H9 (cell line): ENCODE measurements around the gene PROKR1. TPM values are rescaled to one million over a fixed set of nuclear protein-coding genes. Genes with fewer than 3 reads are reported as not detected.

ENCODE experiments used
- DNase-seq: peaks from one replicate; pipeline ENCODE4 v3.0.0-alpha.2; 2017
- H2AFZ ChIP-seq: one replicate; pipeline ENCODE4 v1.6.1; 2013; ENCODE audit warnings: mild to moderate bottlenecking, low read length, control low read depth, moderate library complexity
- H2AK5ac ChIP-seq: 2 replicates; pipeline ENCODE4 v1.6.1; 2013; ENCODE audit warnings: low read length, control low read depth, mixed read lengths; ENCODE audit not compliant: insufficient read length
- H2BK120ac ChIP-seq: one replicate; pipeline ENCODE4 v1.6.1; 2013; ENCODE audit warnings: low read depth, mild to moderate bottlenecking, low read length, control low read depth, inconsistent platforms; ENCODE audit not compliant: poor library complexity, severe bottlenecking
- H2BK12ac ChIP-seq: 2 replicates; pipeline ENCODE4 v1.6.1; 2013; ENCODE audit warnings: low read length, control low read depth, mixed read lengths, low read depth; ENCODE audit not compliant: insufficient read length
- H2BK15ac ChIP-seq: 2 replicates; pipeline ENCODE4 v1.6.1; 2013; ENCODE audit warnings: low read depth, low read length, control low read depth
- H2BK20ac ChIP-seq: one replicate; pipeline ENCODE4 v1.6.1; 2013; ENCODE audit warnings: low read depth, mild to moderate bottlenecking, low read length, control low read depth, inconsistent platforms; ENCODE audit not compliant: poor library complexity, severe bottlenecking
- H2BK5ac ChIP-seq: 2 replicates; pipeline ENCODE4 v1.6.1; 2013; ENCODE audit warnings: low read length, control low read depth, mixed read lengths; ENCODE audit not compliant: insufficient read length
- H3K14ac ChIP-seq: 2 replicates; pipeline ENCODE4 v1.6.1; 2013; ENCODE audit warnings: low read length, control low read depth; ENCODE audit not compliant: insufficient read depth
- H3K18ac ChIP-seq: 2 replicates; pipeline ENCODE4 v1.6.1; 2013; ENCODE audit warnings: low read depth, mild to moderate bottlenecking, mixed read lengths, low read length, control low read depth; ENCODE audit not compliant: insufficient read length
- H3K23ac ChIP-seq: 2 replicates; pipeline ENCODE4 v1.6.1; 2013; ENCODE audit warnings: low read length, control low read depth, mixed read lengths, low read depth; ENCODE audit not compliant: insufficient read length
- H3K23me2 ChIP-seq: 2 replicates; pipeline ENCODE4 v1.6.1; 2013; ENCODE audit warnings: low read depth, mild to moderate bottlenecking, mixed read lengths, low read length, control low read depth; ENCODE audit not compliant: insufficient read length, poor library complexity, severe bottlenecking
- H3K27ac ChIP-seq: 2 replicates; pipeline ENCODE4 v1.5.1; 2013; ENCODE audit warnings: low read length, control low read depth, mixed read lengths, low read depth; ENCODE audit not compliant: insufficient read length
- H3K27me3 ChIP-seq: 2 replicates; pipeline ENCODE4 v1.6.1; 2013; ENCODE audit warnings: low read length, control low read depth, inconsistent platforms; ENCODE audit not compliant: insufficient read depth
- H3K4ac ChIP-seq: 2 replicates; pipeline ENCODE4 v1.6.1; 2013; ENCODE audit warnings: low read depth, mild to moderate bottlenecking, control low read depth, inconsistent platforms, low read length, moderate library complexity
- H3K4me1 ChIP-seq: 2 replicates; pipeline ENCODE4 v1.6.1; 2013; ENCODE audit warnings: low read length, control low read depth, inconsistent platforms; ENCODE audit not compliant: insufficient read depth
- H3K4me2 ChIP-seq: 2 replicates; pipeline ENCODE4 v1.6.1; 2013; ENCODE audit warnings: low read length, control low read depth, mixed read lengths; ENCODE audit not compliant: insufficient read length, insufficient read depth
- H3K56ac ChIP-seq: 2 replicates; pipeline ENCODE4 v1.6.1; 2013; ENCODE audit warnings: low read depth, mild to moderate bottlenecking, mixed read lengths, low read length, control low read depth; ENCODE audit not compliant: insufficient read length
- H3K79me1 ChIP-seq: 2 replicates; pipeline ENCODE4 v1.6.1; 2013; ENCODE audit warnings: low read depth, mild to moderate bottlenecking, moderate library complexity, low read length, control low read depth, inconsistent platforms; ENCODE audit not compliant: insufficient read depth, poor library complexity, severe bottlenecking
- H3K79me2 ChIP-seq: 2 replicates; pipeline ENCODE4 v1.6.1; 2013; ENCODE audit warnings: low read length, control low read depth, inconsistent platforms; ENCODE audit not compliant: insufficient read depth
- H3K9ac ChIP-seq: 2 replicates; pipeline ENCODE4 v1.6.1; 2013; ENCODE audit warnings: low read length, control low read depth, mixed read lengths; ENCODE audit not compliant: insufficient read length; ENCODE audit errors: extremely low read depth
- H3K9me3 ChIP-seq: one replicate; pipeline ENCODE4 v1.6.1; 2013; ENCODE audit warnings: low read depth, low read length, inconsistent platforms; ENCODE audit not compliant: control insufficient read depth
- H3T11ph ChIP-seq: one replicate; pipeline ENCODE4 v1.6.1; 2013; ENCODE audit warnings: mild to moderate bottlenecking, low read length, control low read depth, inconsistent platforms
- H4K20me1 ChIP-seq: one replicate; pipeline ENCODE4 v1.6.1; 2013; ENCODE audit not compliant: control insufficient read depth, insufficient read length, insufficient read depth
- H4K5ac ChIP-seq: 2 replicates; pipeline ENCODE4 v1.6.1; 2013; ENCODE audit warnings: low read depth, mild to moderate bottlenecking, mixed read lengths, low read length, control low read depth; ENCODE audit not compliant: insufficient read length
- H4K8ac ChIP-seq: replicated peaks from 2 replicates; pipeline ENCODE4 v1.6.1; 2013; ENCODE audit warnings: low read length, control low read depth, mixed read lengths, low read depth; ENCODE audit not compliant: insufficient read length
- H4K91ac ChIP-seq: 2 replicates; pipeline ENCODE4 v1.6.1; 2013; ENCODE audit warnings: low read depth, mild to moderate bottlenecking, moderate library complexity, mixed read lengths, low read length, control low read depth; ENCODE audit not compliant: insufficient read length
- H3K27ac Mint-ChIP-seq, 3 experiments: 2 replicates in 2 of 3; 3 replicates in 1 of 3; pipeline ENCODE4 v1.8.0; 2020 to 2021; ENCODE audit warnings: mixed read lengths in 3 of 3, mild to moderate bottlenecking in 1 of 3, moderate library complexity in 1 of 3
- H3K27me3 Mint-ChIP-seq: 2 replicates; pipeline ENCODE4 v1.8.0; 2021; ENCODE audit warnings: low read depth, mild to moderate bottlenecking, moderate library complexity, mixed read lengths
- H3K36me3 Mint-ChIP-seq, 3 experiments: 2 replicates in 2 of 3; 3 replicates in 1 of 3; pipeline ENCODE4 v1.8.0; 2020 to 2021; ENCODE audit warnings: low read depth in 3 of 3, mixed read lengths in 3 of 3; ENCODE audit not compliant: insufficient read depth in 1 of 3
- H3K4me1 Mint-ChIP-seq, 2 experiments: 2 replicates each; pipeline ENCODE4 v1.8.0; 2020; ENCODE audit warnings: mixed read lengths in 2 of 2
- H3K4me3 Mint-ChIP-seq, 2 experiments: 2 replicates in 1 of 2; 3 replicates in 1 of 2; pipeline ENCODE4 v1.8.0; 2020 to 2021; ENCODE audit warnings: mild to moderate bottlenecking in 2 of 2, mixed read lengths in 2 of 2, moderate library complexity in 1 of 2
- H3K9me3 Mint-ChIP-seq, 2 experiments: 2 replicates in 1 of 2; 3 replicates in 1 of 2; pipeline ENCODE4 v1.8.0; 2020; ENCODE audit warnings: mild to moderate bottlenecking in 2 of 2, mixed read lengths in 2 of 2, moderate library complexity in 1 of 2
- WGBS: extraction: QIAGEN DNeasy Blood & Tissue Kit; methylation state at CpG from one replicate; pipeline ENCODE4 v1.1.7; 2013; ENCODE audit warnings: missing lambda C conversion rate, low lambda C conversion rate, mixed read lengths; ENCODE audit not compliant: insufficient read length; ENCODE audit errors: extremely low coverage; 5-methylcytosine and 5-hydroxymethylcytosine counted together
- total RNA-seq: library from RNA; stranded (reverse); gene quantifications from 2 replicates; pipeline ENCODE4 v1.2.1, GENCODE V29; 2021
- TF ChIP-seq, protein P1 (sequence below): fragments of 200-600 bp; sonication (generic); conservative IDR thresholded peaks from 3 replicates; pipeline ENCODE4 v1.8.0; 2021; ENCODE audit warnings: antibody characterized with exemption, mild to moderate bottlenecking

Gene PROKR1
- total RNA-seq, 1 experiment from 2014 or later = 1.5 TPM

- TF ChIP-seq, protein P1, sequence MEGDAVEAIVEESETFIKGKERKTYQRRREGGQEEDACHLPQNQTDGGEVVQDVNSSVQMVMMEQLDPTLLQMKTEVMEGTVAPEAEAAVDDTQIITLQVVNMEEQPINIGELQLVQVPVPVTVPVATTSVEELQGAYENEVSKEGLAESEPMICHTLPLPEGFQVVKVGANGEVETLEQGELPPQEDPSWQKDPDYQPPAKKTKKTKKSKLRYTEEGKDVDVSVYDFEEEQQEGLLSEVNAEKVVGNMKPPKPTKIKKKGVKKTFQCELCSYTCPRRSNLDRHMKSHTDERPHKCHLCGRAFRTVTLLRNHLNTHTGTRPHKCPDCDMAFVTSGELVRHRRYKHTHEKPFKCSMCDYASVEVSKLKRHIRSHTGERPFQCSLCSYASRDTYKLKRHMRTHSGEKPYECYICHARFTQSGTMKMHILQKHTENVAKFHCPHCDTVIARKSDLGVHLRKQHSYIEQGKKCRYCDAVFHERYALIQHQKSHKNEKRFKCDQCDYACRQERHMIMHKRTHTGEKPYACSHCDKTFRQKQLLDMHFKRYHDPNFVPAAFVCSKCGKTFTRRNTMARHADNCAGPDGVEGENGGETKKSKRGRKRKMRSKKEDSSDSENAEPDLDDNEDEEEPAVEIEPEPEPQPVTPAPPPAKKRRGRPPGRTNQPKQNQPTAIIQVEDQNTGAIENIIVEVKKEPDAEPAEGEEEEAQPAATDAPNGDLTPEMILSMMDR = no peak
- no peak overlapping the region for H3K27ac Mint-ChIP-seq
Observed at GRCh38 chr2:68690851-68691250, 47.5 kb downstream of the PROKR1 start.

More at GRCh38 chr2:68690851-68691250, 47.5 kb downstream of the PROKR1 start:
- Histone ChIP-seq H3K56ac (no peak overlapping the region), H2BK5ac (no peak overlapping the region), H2BK15ac (no peak overlapping the region), H3K27me3 (no peaks in the 10 kb centered on the region), H3K4me2 (no peak overlapping the region), H3K9me3 (no peaks in the 10 kb centered on the region), H3K14ac (no peak overlapping the region), H2AFZ (no peak overlapping the region), H3K9ac (no peak overlapping the region), H2BK12ac (no peak overlapping the region), H3K23ac (no peak overlapping the region), H3T11ph (no peak overlapping the region), H3K23me2 (no peaks in the 10 kb centered on the region), H2BK20ac (no peak overlapping the region), H4K91ac (no peak overlapping the region), H3K27ac (no peak overlapping the region), H2AK5ac (no peak overlapping the region), H3K18ac (no peak overlapping the region), H2BK120ac (no peak overlapping the region), H4K5ac (no peak overlapping the region), H3K79me1 (no peaks in the 10 kb centered on the region), H3K79me2 (no peaks in the 10 kb centered on the region), H4K8ac (no peak overlapping the region), H4K20me1 (no peaks in the 10 kb centered on the region), H3K4ac (no peak overlapping the region), H3K4me1 (0 out of 2 replicates have a peak, but pooled peaks cover 7% of the 10 kb centered on the region)
- Mint-ChIP-seq H3K27me3 (no peaks in the 10 kb centered on the region), H3K4me1 (peaks cover 29 to 39% of the 10 kb centered on the region in 2 experiments), H3K9me3 (peaks cover 4 to 6% of the 10 kb centered on the region in 2 experiments; a peak in 3 of 5 replicates), H3K36me3 (peaks cover 12 to 23% (median 22%) of the 10 kb centered on the region in 3 experiments; a peak in 6 of 7 replicates), H3K4me3 (no peak overlapping the region)
- DNase-seq = no peak
- WGBS = no CpG with 5 or more reads among the region's 3 CpGs
